HG03108 (cell line): ENCODE measurements around the gene SYNGR1.

Experiments used
- ATAC-seq: cut with Tn5 transposase; IDR thresholded peaks from one replicate; pipeline ENCODE4 v1.9.1; 2021; ENCODE audit warnings: moderate library complexity; ENCODE audit not compliant: unreplicated experiment

Gene SYNGR1

GRCh38 chr22:39428597-39429071 lies 78.8 kb downstream of the SYNGR1 start:
- no peak for ATAC-seq

DNA sequence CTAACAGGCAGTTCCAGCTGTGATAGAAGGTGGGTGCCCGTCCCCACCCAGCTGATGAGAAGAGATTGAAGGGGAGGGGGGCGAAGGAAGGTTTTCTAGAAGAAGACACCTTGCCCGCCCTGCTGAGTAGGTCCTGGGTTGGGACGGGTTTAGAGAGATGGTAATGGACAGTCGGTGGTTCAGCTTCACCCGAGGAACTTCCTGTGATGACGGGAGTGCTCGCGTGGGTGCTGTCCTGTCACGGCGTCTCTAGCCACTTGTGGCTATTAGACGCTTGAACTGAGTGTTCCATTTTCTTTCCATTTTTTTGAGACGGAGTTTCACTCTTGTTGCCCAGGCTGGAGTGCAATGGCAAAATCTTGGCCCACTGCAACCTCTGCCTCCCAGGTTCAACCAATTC lies 79.4 kb downstream of the SYNGR1 start:
- ATAC-seq = no peak

GRCh38 chr22:39429916-39430575 lies 80.3 kb downstream of the SYNGR1 start:
- ATAC-seq = no peak

DNA sequence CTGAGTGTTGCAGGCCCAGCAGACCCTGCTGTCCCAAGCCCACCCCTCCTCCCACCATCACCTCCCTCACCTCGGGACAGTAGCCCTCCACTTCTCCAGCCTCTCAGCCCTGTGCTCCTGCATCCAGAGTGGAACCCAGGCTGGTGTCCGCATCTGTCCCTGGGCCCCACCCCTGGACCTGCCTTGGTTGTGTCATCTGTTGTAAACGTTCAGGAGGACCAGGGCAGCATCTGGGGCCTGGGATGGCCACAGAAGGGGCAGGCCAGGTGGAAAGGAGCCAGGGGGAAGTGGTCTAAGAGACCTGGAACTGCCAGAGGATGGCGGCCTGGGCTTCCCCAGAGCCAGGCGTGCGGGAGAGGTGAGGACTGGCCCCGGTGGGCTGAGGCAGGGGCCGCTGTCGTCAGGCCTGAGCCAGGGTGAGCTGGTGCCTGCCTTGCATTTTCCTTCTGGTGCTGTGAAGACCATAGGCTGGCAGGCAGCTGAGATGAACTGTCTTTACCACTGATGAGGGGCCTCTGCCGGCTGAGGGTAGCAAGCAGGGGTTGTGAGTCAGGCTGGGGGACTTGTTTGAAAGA lies 80.9 kb downstream of the SYNGR1 start:
- no peak for ATAC-seq

- ATAC-seq = no peak
Measured at GRCh38 chr22:39431216-39431801, 81.5 kb downstream of the SYNGR1 start.

GRCh38 chr22:39431821-39432251 lies 82.0 kb downstream of the SYNGR1 start:
- no peak for ATAC-seq

DNA sequence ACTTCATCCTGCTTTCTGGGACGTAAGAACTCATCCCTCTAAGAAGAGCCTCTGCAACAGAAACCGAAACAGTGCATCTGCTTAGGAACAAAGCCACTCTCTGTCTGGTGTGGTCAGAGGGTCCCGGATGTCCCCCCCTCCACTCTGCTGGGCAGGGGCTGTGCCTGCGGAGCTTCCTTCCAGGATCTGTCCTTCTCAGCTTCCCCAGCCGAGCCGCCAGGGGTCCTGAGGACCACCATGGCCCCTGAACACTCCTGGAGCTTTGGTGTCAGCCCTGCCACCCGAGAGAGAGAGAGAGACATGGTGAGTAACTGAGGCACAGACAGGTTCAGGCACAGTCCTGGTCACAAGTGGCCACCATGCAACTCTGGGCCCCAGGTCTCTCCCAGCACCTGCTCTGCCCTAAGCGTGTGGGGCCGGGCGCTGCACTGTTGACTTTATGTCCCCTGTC lies 82.6 kb downstream of the SYNGR1 start:
- no peak for ATAC-seq

GRCh38 chr22:39433476-39434242 lies 83.9 kb downstream of the SYNGR1 start:
- ATAC-seq = no peak

DNA sequence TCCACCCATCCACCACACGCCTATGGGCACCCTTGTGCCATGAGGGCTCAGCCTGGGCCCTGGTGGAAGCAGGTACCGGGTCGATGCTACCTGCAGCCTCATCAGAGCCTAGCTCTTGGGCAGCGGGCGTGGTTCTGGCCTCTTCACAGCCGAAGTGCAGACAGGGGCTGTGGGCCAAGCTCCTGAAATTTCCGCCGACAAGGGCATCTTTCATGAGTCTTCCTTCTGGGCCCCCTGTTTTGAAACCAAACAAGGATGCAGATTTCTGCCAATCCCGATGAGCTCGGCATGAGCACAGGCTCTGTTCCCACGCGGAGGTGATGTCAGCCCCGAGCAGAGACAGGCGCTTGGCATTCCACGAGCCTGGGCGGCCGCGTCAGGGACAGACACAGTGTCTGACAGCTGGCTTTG lies 84.5 kb downstream of the SYNGR1 start:
- ATAC-seq = no peak

DNA sequence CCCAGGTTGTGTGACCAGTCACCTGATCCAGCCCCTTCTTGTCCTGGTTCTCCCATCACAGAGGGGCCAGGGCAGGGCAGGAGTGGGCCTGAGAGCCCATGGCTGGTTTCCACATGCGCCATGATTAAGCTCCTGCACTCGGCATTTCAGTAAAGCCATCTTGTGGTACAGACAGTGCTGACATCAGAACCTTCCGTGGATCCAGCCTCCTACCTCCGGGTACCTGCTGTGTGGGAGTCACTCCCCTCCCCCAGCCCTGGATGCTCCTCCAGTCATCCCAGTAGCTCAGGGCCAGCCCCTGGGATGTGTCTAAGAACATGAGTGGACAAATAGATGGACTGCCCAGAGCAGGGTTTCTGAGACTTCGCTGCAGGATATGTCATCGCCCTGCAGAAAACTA lies 84.9 kb downstream of the SYNGR1 start:
- no peak for ATAC-seq
